WTC11 (cell line): Measurements from ENCODE around the gene CBFA2T3. TPM values are rescaled to one million over a fixed set of nuclear protein-coding genes. Genes with fewer than 3 reads are reported as not detected.

Experiments used
- ATAC-seq: fragments of 200-7000 bp; cut with Tn5 transposase; 2 replicates; pipeline ENCODE4 v1.10.0; 2021; ENCODE audit warnings: mild to moderate bottlenecking, moderate library complexity
- CTCF ChIA-PET: fragments of 300-600 bp; sonication (Branson Sonifier 250); formaldehyde crosslinking; loops from one replicate; lab custom pipeline; 2021; ENCODE audit warnings: antibody characterized with exemption; lab: Charles Lee
- POLR2A ChIA-PET: fragments of 350-600 bp; sonication (Branson Sonifier 250); formaldehyde crosslinking; loops from one replicate; lab custom pipeline; 2021; ENCODE audit warnings: antibody characterized with exemption; lab: Charles Lee
- DNase-seq: peaks from one replicate; pipeline ENCODE4 v3.0.0; 2021; ENCODE audit warnings: low spot score
- H3K27ac Mint-ChIP-seq: 2 replicates; pipeline ENCODE4 v1.8.0; 2021; ENCODE audit warnings: mixed read lengths
- H3K27me3 Mint-ChIP-seq: 2 replicates; pipeline ENCODE4 v1.8.0; 2021; ENCODE audit warnings: low read depth, mild to moderate bottlenecking, moderate library complexity, mixed read lengths
- H3K36me3 Mint-ChIP-seq: 2 replicates; pipeline ENCODE4 v1.8.0; 2021; ENCODE audit warnings: mixed read lengths
- H3K4me1 Mint-ChIP-seq: 2 replicates; pipeline ENCODE4 v1.8.0; 2022; ENCODE audit warnings: mixed read lengths
- H3K4me3 Mint-ChIP-seq: 2 replicates; pipeline ENCODE4 v1.8.0; 2021; ENCODE audit warnings: mild to moderate bottlenecking, moderate library complexity, mixed read lengths
- H3K9me3 Mint-ChIP-seq: 2 replicates; pipeline ENCODE4 v1.8.0; 2021; ENCODE audit warnings: mixed read lengths
- ATF1 ChIP-seq: sonication (generic); formaldehyde crosslinking; IDR thresholded peaks from 2 replicates; pipeline ENCODE4 v1.8.1; 2023; ENCODE audit warnings: mild to moderate bottlenecking, moderate library complexity, missing genetic modification reagents
- CDX4 ChIP-seq: fragments of 250-450 bp; sonication (Bioruptor Pico); IDR thresholded peaks from 2 replicates; pipeline ENCODE4 v1.9.0; 2021; ENCODE audit warnings: moderate library complexity, mild to moderate bottlenecking, inconsistent platforms, borderline replicate concordance
- CREM ChIP-seq: sonication (generic); formaldehyde crosslinking; IDR thresholded peaks from 2 replicates; pipeline ENCODE4 v1.8.1; 2022; ENCODE audit warnings: mild to moderate bottlenecking, missing genetic modification reagents, moderate library complexity
- CTCF ChIP-seq: fragments of 200-600 bp; IDR thresholded peaks from 2 replicates; pipeline ENCODE4 v1.8.0; 2022; ENCODE audit warnings: antibody characterized with exemption
- E2F4 ChIP-seq: sonication (generic); formaldehyde crosslinking; IDR thresholded peaks from 2 replicates; pipeline ENCODE4 v1.8.1; 2022; ENCODE audit warnings: low read depth, mild to moderate bottlenecking, moderate library complexity, missing genetic modification reagents, borderline replicate concordance
- ERG ChIP-seq: fragments of 250-450 bp; sonication (Bioruptor Pico); IDR thresholded peaks from 2 replicates; pipeline ENCODE4 v1.8.0; 2021; ENCODE audit warnings: mild to moderate bottlenecking
- ETV6 ChIP-seq: sonication (generic); formaldehyde crosslinking; IDR thresholded peaks from 2 replicates; pipeline ENCODE4 v1.8.1; 2022; ENCODE audit warnings: mild to moderate bottlenecking, missing genetic modification reagents
- GRHL2 ChIP-seq: fragments of 250-450 bp; sonication (Bioruptor Pico); IDR thresholded peaks from 2 replicates; pipeline ENCODE4 v1.8.0; 2022; ENCODE audit warnings: mild to moderate bottlenecking, moderate library complexity; ENCODE audit not compliant: insufficient replicate concordance, severe bottlenecking
- MAX ChIP-seq: sonication (generic); formaldehyde crosslinking; IDR thresholded peaks from 2 replicates; pipeline ENCODE4 v1.8.0; 2022; ENCODE audit warnings: mild to moderate bottlenecking, missing genetic modification reagents
- RELA ChIP-seq: sonication (generic); formaldehyde crosslinking; IDR thresholded peaks from 2 replicates; pipeline ENCODE4 v1.8.1; 2022; ENCODE audit warnings: missing genetic modification reagents, mild to moderate bottlenecking, borderline replicate concordance
- SMAD4 ChIP-seq: sonication (generic); formaldehyde crosslinking; IDR thresholded peaks from 2 replicates; pipeline ENCODE4 v1.8.0; 2022; ENCODE audit warnings: mild to moderate bottlenecking, missing genetic modification reagents
- TEAD4 ChIP-seq: sonication (generic); formaldehyde crosslinking; IDR thresholded peaks from 2 replicates; pipeline ENCODE4 v1.8.0; 2022; ENCODE audit warnings: mild to moderate bottlenecking, missing genetic modification reagents
- ZBTB43 ChIP-seq: sonication (generic); formaldehyde crosslinking; IDR thresholded peaks from 2 replicates; pipeline ENCODE4 v1.8.1; 2023; ENCODE audit warnings: mild to moderate bottlenecking, missing genetic modification reagents
- ZMAT4 ChIP-seq: fragments of 250-450 bp; sonication (Bioruptor Pico); IDR thresholded peaks from 2 replicates; pipeline ENCODE4 v1.9.0; 2021; ENCODE audit warnings: mild to moderate bottlenecking
- ZNF138 ChIP-seq: sonication (generic); formaldehyde crosslinking; conservative IDR thresholded peaks from 2 replicates; pipeline ENCODE4 v1.8.1; 2022; ENCODE audit warnings: mild to moderate bottlenecking, moderate library complexity, missing genetic modification reagents
- ZNF219 ChIP-seq: sonication (generic); formaldehyde crosslinking; IDR thresholded peaks from 2 replicates; pipeline ENCODE4 v1.8.0; 2023; ENCODE audit warnings: missing genetic modification reagents, mild to moderate bottlenecking, borderline replicate concordance
- ZNF263 ChIP-seq: sonication (generic); formaldehyde crosslinking; IDR thresholded peaks from 2 replicates; pipeline ENCODE4 v1.8.1; 2022; ENCODE audit warnings: low read depth, mild to moderate bottlenecking, moderate library complexity, missing genetic modification reagents
- ZNF416 ChIP-seq: fragments of 250-450 bp; sonication (Bioruptor Pico); IDR thresholded peaks from 2 replicates; pipeline ENCODE4 v1.9.0; 2021; ENCODE audit warnings: mild to moderate bottlenecking, inconsistent platforms
- ZNF532 ChIP-seq: fragments of 250-450 bp; sonication (Bioruptor Pico); IDR thresholded peaks from 2 replicates; pipeline ENCODE4 v1.9.0; 2021; ENCODE audit warnings: mild to moderate bottlenecking, borderline replicate concordance
- total RNA-seq: library from RNA; stranded (reverse); gene quantifications from 3 replicates; pipeline ENCODE4 v1.2.3, GENCODE V29; 2021

Gene CBFA2T3
- total RNA-seq, 1 experiment from 2014 or later = 2.6 TPM

- H3K36me3 Mint-ChIP-seq = peaks cover 7% of the 10 kb centered on the region
- ChIA-PET POLR2A (no interaction called here), CTCF (interaction anchor here (0.9 to 1.7 kb wide), 2 partner anchors 128 to 302 kb away, joined by 5 to 7 read pairs; no protein-coding TSS in a partner anchor)
- no peak overlapping the region for H3K4me3 Mint-ChIP-seq
- no peaks in the 10 kb centered on the region for H3K4me1 Mint-ChIP-seq
- H3K27me3 Mint-ChIP-seq = no peaks in the 10 kb centered on the region
- DNase-seq = no peak
- no peaks in the 10 kb centered on the region for H3K9me3 Mint-ChIP-seq
- no peak overlapping the region for H3K27ac Mint-ChIP-seq
- no peak for TF ChIP-seq ZNF416 (CRISPR knock-in tag)
- no peak for TF ChIP-seq SMAD4 (CRISPR knock-in tag)
- no peak for TF ChIP-seq TEAD4 (CRISPR knock-in tag)
- TF ChIP-seq CTCF = no peak
- no peak for TF ChIP-seq ZNF263
- TF ChIP-seq RELA = no peak
- ATAC-seq = no peak
These were observed 111.7 kb downstream of the CBFA2T3 start for GRCh38 chr16:88865310-88865709.

GRCh38 chr16:88864521-88864920 lies 112.5 kb downstream of the CBFA2T3 start:
- H3K4me3 Mint-ChIP-seq = no peak overlapping the region
- POLR2A ChIA-PET = no interaction called here
- peaks cover 15% of the 10 kb centered on the region for H3K36me3 Mint-ChIP-seq
- H3K27ac Mint-ChIP-seq = no peak overlapping the region
- TF ChIP-seq ERG (no peak), ZNF532 (CRISPR knock-in tag) (no peak), CDX4 (CRISPR knock-in tag) (no peak), ATF1 (CRISPR knock-in tag) (no peak), MAX (CRISPR knock-in tag) (no peak), ZNF138 (CRISPR knock-in tag) (no peak), GRHL2 (CRISPR knock-in tag) (no peak), ZNF219 (no peak)
- TF ChIP-seq, all 79 proteins: peak for 0
- Mint-ChIP-seq H3K9me3 (no peaks in the 10 kb centered on the region), H3K27me3 (no peaks in the 10 kb centered on the region), H3K4me1 (no peaks in the 10 kb centered on the region)
- CTCF ChIA-PET = interaction anchor here (0.6 to 1.9 kb wide), 4 partner anchors 17 to 303 kb away, joined by 3 to 7 read pairs (median 4); partner anchors contain the start of gene ACSF3
- no peak for ATAC-seq
- DNase-seq = no peak

- ChIA-PET CTCF (interaction anchor here (0.6 to 1.9 kb wide), 5 partner anchors 17 to 303 kb away, joined by 3 to 7 read pairs (median 3); partner anchors contain the start of gene ACSF3), POLR2A (no interaction called here)
- DNase-seq (no peak), ATAC-seq (no peak)
- no peak overlapping the region for H3K4me3 Mint-ChIP-seq
- H3K9me3 Mint-ChIP-seq = no peaks in the 10 kb centered on the region
- H3K36me3 Mint-ChIP-seq = peaks cover 17% of the 10 kb centered on the region
- no peaks in the 10 kb centered on the region for H3K27me3 Mint-ChIP-seq
- H3K27ac Mint-ChIP-seq = no peak overlapping the region
- no peaks in the 10 kb centered on the region for H3K4me1 Mint-ChIP-seq
- TF ChIP-seq CREM (CRISPR knock-in tag) = no peak
- TF ChIP-seq ETV6 (CRISPR knock-in tag) = no peak
- no peak for TF ChIP-seq E2F4 (CRISPR knock-in tag)
- TF ChIP-seq ZMAT4 = no peak
- TF ChIP-seq ZBTB43 (CRISPR knock-in tag) = no peak
These were observed 112.9 kb downstream of the CBFA2T3 start for GRCh38 chr16:88864099-88864498.
